Measurements from ENCODE around the gene CACNA1D. TPM values are rescaled to one million over a fixed set of nuclear protein-coding genes. Genes with fewer than 3 reads are reported as not detected.

Gene CACNA1D
- total RNA-seq, 1 experiment from 2014 or later, result not detected

- BruUV-seq (replicated peaks), result no TSS peak
- no peaks in the 10 kb centered on the region for H3K9me3 ChIP-seq (ENCODE audit: low read depth, low read length, poor library complexity, severe bottlenecking)
- no peaks in the 10 kb centered on the region for H3K27me3 ChIP-seq (replicated peaks; ENCODE audit: insufficient read depth, low read depth, low read length, poor library complexity)
- H3K36me3 ChIP-seq (ENCODE audit: insufficient read depth, low read length, poor library complexity, severe bottlenecking), result no peaks in the 10 kb centered on the region
- no peaks in the 10 kb centered on the region for H3K4me1 ChIP-seq (ENCODE audit: insufficient read depth, low read length, poor library complexity, severe bottlenecking)
- ChIA-PET POLR2A (ENCODE audit: low non-redundant PET) (no interaction called here), CTCF (no interaction called here)
- TF ChIP-seq, protein P1, sequence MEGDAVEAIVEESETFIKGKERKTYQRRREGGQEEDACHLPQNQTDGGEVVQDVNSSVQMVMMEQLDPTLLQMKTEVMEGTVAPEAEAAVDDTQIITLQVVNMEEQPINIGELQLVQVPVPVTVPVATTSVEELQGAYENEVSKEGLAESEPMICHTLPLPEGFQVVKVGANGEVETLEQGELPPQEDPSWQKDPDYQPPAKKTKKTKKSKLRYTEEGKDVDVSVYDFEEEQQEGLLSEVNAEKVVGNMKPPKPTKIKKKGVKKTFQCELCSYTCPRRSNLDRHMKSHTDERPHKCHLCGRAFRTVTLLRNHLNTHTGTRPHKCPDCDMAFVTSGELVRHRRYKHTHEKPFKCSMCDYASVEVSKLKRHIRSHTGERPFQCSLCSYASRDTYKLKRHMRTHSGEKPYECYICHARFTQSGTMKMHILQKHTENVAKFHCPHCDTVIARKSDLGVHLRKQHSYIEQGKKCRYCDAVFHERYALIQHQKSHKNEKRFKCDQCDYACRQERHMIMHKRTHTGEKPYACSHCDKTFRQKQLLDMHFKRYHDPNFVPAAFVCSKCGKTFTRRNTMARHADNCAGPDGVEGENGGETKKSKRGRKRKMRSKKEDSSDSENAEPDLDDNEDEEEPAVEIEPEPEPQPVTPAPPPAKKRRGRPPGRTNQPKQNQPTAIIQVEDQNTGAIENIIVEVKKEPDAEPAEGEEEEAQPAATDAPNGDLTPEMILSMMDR (conservative IDR thresholded peaks at IDR 0.05; ENCODE audit: low read depth, low read length), result no peak
- no peak for TF ChIP-seq EZH2 (IDR thresholded peaks at IDR 0.05; ENCODE audit: borderline replicate concordance, low read depth, low read length, poor library complexity, severe bottlenecking)
- no peak for DNase-seq (ENCODE audit: low spot score)
- intact Hi-C loops (cut with micrococcal nuclease; ENCODE audit: unreplicated experiment), result no loop called here
- no peak overlapping the region for H3K27ac ChIP-seq (ENCODE audit: low read depth, low read length, poor library complexity, severe bottlenecking)
- H3K4me3 ChIP-seq (ENCODE audit: low read depth, low read length, poor library complexity, severe bottlenecking), result no peak overlapping the region
Measured at GRCh38 chr3:53763353-53763752, 268.9 kb downstream of the CACNA1D start.

GRCh38 chr3:53764026-53764775, 269.8 kb downstream of the CACNA1D start:
- TF ChIP-seq, protein P1 (conservative IDR thresholded peaks at IDR 0.05; ENCODE audit: low read depth, low read length), result no peak
- TF ChIP-seq EZH2 (IDR thresholded peaks at IDR 0.05; ENCODE audit: borderline replicate concordance, low read depth, low read length, poor library complexity, severe bottlenecking), result no peak
- Histone ChIP-seq H3K9me3 (ENCODE audit: low read depth, low read length, poor library complexity, severe bottlenecking) (no peaks in the 10 kb centered on the region), H3K4me1 (ENCODE audit: insufficient read depth, low read length, poor library complexity, severe bottlenecking) (no peaks in the 10 kb centered on the region), H3K27ac (ENCODE audit: low read depth, low read length, poor library complexity, severe bottlenecking) (no peak overlapping the region), H3K36me3 (ENCODE audit: insufficient read depth, low read length, poor library complexity, severe bottlenecking) (no peaks in the 10 kb centered on the region), H3K27me3 (replicated peaks; ENCODE audit: insufficient read depth, low read depth, low read length, poor library complexity) (no peaks in the 10 kb centered on the region), H3K4me3 (ENCODE audit: low read depth, low read length, poor library complexity, severe bottlenecking) (no peak overlapping the region)
- intact Hi-C loops (cut with micrococcal nuclease; ENCODE audit: unreplicated experiment), result no loop called here
- ChIA-PET POLR2A (ENCODE audit: low non-redundant PET) (no interaction called here), CTCF (no interaction called here)
- BruUV-seq (replicated peaks), result no TSS peak
- no peak for DNase-seq (ENCODE audit: low spot score)

- H3K9me3 ChIP-seq (ENCODE audit: low read depth, low read length, poor library complexity, severe bottlenecking), result no peaks in the 10 kb centered on the region
- intact Hi-C loops (cut with micrococcal nuclease; ENCODE audit: unreplicated experiment), result no loop called here
- CTCF ChIA-PET, result no interaction called here
- TF ChIP-seq EZH2 (IDR thresholded peaks at IDR 0.05; ENCODE audit: borderline replicate concordance, low read depth, low read length, poor library complexity, severe bottlenecking), result no peak
- TF ChIP-seq, protein P1 (conservative IDR thresholded peaks at IDR 0.05; ENCODE audit: low read depth, low read length), result no peak
- H3K4me1 ChIP-seq (ENCODE audit: insufficient read depth, low read length, poor library complexity, severe bottlenecking), result no peaks in the 10 kb centered on the region
- no peak for DNase-seq (ENCODE audit: low spot score)
- no peak overlapping the region for H3K4me3 ChIP-seq (ENCODE audit: low read depth, low read length, poor library complexity, severe bottlenecking)
- no peaks in the 10 kb centered on the region for H3K36me3 ChIP-seq (ENCODE audit: insufficient read depth, low read length, poor library complexity, severe bottlenecking)
- BruUV-seq (replicated peaks), result no TSS peak
- POLR2A ChIA-PET (ENCODE audit: low non-redundant PET), result no interaction called here
- H3K27me3 ChIP-seq (replicated peaks; ENCODE audit: insufficient read depth, low read depth, low read length, poor library complexity), result no peaks in the 10 kb centered on the region
- H3K27ac ChIP-seq (ENCODE audit: low read depth, low read length, poor library complexity, severe bottlenecking), result no peak overlapping the region
Measured at GRCh38 chr3:53765753-53766152, 271.3 kb downstream of the CACNA1D start.

All from A673 (cell line).